Activated T-helper 2 cell treated with anti-CD3 and anti-CD28 coated beads, Interferon-gamma antibody, Interleukin-2, Interleukin-4, amounts not matched to agents 10 μg/mL and 5 μg/mL and 100 μg/mL, durations not matched to agents 14 hours and 24 hours and 36 hours (primary cell): ENCODE measurements around the gene TCF19. TPM values are rescaled to one million over a fixed set of nuclear protein-coding genes. Genes with fewer than 3 reads are reported as not detected.

Source experiments
- DNase-seq: peaks from one replicate; pipeline ENCODE4 v3.0.0; 2021; ENCODE audit warnings: low spot score
- H3K27ac Mint-ChIP-seq: one replicate; pipeline ENCODE4 v1.8.0; 2021; ENCODE audit warnings: mixed read lengths
- H3K27me3 Mint-ChIP-seq: one replicate; pipeline ENCODE4 v1.8.0; 2021; ENCODE audit warnings: low read depth, mixed read lengths
- H3K36me3 Mint-ChIP-seq: one replicate; pipeline ENCODE4 v1.8.0; 2021; ENCODE audit warnings: low read depth, mixed read lengths
- H3K4me1 Mint-ChIP-seq: one replicate; pipeline ENCODE4 v1.8.0; 2021; ENCODE audit warnings: low read depth, mixed read lengths
- H3K4me3 Mint-ChIP-seq: one replicate; pipeline ENCODE4 v1.8.0; 2021; ENCODE audit warnings: low read depth, mild to moderate bottlenecking, moderate library complexity, mixed read lengths
- H3K9me3 Mint-ChIP-seq: one replicate; pipeline ENCODE4 v1.8.0; 2021; ENCODE audit warnings: mixed read lengths
- intact Hi-C: fragments of 100-400 bp; cut with micrococcal nuclease; formaldehyde crosslinking; loops from one replicate; pipeline ENCODE4 v1.15.1; 2023
- total RNA-seq: library from RNA; stranded (reverse); gene quantifications from 2 replicates; pipeline ENCODE4 v1.2.3, GENCODE V29; 2022

Gene TCF19, protein sequence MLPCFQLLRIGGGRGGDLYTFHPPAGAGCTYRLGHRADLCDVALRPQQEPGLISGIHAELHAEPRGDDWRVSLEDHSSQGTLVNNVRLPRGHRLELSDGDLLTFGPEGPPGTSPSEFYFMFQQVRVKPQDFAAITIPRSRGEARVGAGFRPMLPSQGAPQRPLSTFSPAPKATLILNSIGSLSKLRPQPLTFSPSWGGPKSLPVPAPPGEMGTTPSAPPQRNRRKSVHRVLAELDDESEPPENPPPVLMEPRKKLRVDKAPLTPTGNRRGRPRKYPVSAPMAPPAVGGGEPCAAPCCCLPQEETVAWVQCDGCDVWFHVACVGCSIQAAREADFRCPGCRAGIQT
- 81.5 and 82.0 TPM in 2 replicates for total RNA-seq

- DNase-seq, result peak; percentile 99
- Mint-ChIP-seq H3K36me3 (peaks cover 64% of the 10 kb centered on the region), H3K27ac (peak within 1 kb of the TSS; percentile 87), H3K9me3 (no peaks in the 10 kb centered on the region), H3K27me3 (no peaks in the 10 kb centered on the region), H3K4me3 (peak within 1 kb of the TSS; percentile 92), H3K4me1 (peaks cover 32% of the 10 kb centered on the region)
- intact Hi-C loops, result loop anchor here (1.0 to 2.0 kb wide), 3 partner anchors 22 to 114 kb away; partner anchors contain the start of gene HLA-C
Measured at GRCh38 chr6:31158140-31158862, at the start of gene TCF19. Gene TCF19 (plus strand): TSS chr6:31158589. CDS start chr6:31159470, 881 bp downstream.

- Mint-ChIP-seq H3K4me3 (no peak overlapping the region), H3K9me3 (no peaks in the 10 kb centered on the region), H3K4me1 (no peaks in the 10 kb centered on the region), H3K36me3 (no peaks in the 10 kb centered on the region), H3K27me3 (peaks cover 18% of the 10 kb centered on the region), H3K27ac (no peak overlapping the region)
- intact Hi-C loops, result no loop called here
- no peak for DNase-seq
Measured at GRCh38 chr6:31110825-31111582, 47.4 kb upstream of the TCF19 start.

DNA sequence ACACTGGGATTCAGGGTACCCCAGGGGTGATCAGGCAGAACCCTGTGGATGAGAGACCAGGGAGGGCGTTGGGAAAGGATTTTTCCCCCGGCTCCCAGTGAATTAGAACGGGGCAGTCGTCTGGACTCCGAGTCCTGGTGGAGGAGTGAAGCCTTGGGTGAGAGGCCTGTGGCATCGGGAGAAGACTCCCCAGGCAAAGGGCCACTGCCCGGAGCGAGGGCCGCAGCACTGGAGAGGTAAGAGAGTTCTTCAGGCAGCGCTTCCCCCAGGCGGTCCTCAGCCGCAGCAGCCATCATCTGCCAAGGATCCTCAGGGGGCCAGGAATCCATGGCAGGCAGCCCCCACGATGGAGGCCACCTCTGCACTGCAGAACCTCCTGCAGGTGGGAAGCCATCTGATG lies 46.7 kb upstream of the TCF19 start:
- Mint-ChIP-seq H3K9me3 (no peaks in the 10 kb centered on the region), H3K27me3 (peaks cover 15% of the 10 kb centered on the region), H3K4me3 (no peak overlapping the region), H3K4me1 (no peaks in the 10 kb centered on the region), H3K27ac (no peak overlapping the region), H3K36me3 (no peaks in the 10 kb centered on the region)
- intact Hi-C loops, result no loop called here
- DNase-seq, result no peak

DNA sequence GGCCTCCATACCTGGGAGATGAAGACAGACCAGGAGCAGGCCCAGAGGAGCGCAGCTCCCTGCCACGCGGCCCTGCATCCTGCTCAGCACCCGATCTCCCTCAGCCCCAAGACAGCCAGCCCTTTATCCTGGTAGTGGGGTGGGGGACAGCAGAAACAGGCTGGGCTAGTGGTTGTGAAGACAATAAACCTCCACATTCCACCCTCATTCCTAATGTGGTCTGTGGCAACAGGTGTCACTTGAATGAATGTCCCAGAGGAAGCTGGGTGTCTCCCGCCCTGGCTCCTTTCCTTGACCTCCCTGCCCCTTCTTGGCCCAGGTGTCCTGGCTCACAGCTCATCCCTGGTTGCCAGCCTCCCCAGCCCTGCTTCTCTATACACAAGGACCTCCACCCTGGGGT lies 45.9 kb upstream of the TCF19 start, which contains the start of gene C6orf15:
C6orf15 (minus strand) TSS at position 98 of the 400 bp plus-strand sequence; CDS start at position 78, 20 bp downstream.
- no peaks in the 10 kb centered on the region for H3K4me1 Mint-ChIP-seq
- H3K27ac Mint-ChIP-seq, result no peak within 1 kb of the TSS
- H3K27me3 Mint-ChIP-seq, result peaks cover 15% of the 10 kb centered on the region
- no peak within 1 kb of the TSS for H3K4me3 Mint-ChIP-seq
- DNase-seq, result no peak
- no peaks in the 10 kb centered on the region for H3K9me3 Mint-ChIP-seq
- no peaks in the 10 kb centered on the region for H3K36me3 Mint-ChIP-seq
- intact Hi-C loops, result no loop called here

DNA sequence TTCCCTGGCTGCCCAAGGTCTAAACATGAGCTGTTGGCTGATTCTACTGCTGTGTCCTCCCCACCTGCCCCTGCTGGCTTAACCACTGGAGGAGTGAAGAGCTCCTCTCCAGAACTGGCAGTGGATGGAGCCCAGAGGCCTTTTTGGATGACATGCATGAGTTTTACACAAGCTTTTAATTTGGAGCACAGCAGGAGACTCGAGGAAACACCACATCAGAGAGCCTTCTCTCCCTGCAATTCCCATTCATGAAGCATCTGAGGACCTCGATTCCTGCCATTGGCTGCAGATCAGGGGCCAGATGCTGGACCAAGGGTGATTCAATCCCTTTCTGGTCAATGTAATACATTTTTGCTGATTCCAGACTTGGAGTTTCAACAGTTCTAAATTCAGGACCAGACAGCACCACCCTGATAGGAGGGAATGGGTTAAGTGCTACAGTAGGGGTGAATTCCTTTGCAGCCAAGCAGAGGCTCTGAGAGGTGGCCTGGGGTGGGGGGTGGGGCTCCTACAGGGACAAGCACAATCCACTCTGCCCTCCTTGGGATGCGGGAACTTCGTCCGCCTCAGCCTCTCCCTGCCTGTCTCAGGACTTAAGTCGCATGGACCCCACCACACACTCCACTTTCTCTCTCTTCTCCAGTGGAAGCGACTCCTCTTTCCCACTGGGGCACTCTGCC lies 44.4 kb upstream of the TCF19 start:
- Mint-ChIP-seq H3K4me3 (no peak overlapping the region), H3K4me1 (no peaks in the 10 kb centered on the region), H3K27me3 (peaks cover 15% of the 10 kb centered on the region), H3K27ac (no peak overlapping the region), H3K36me3 (no peaks in the 10 kb centered on the region), H3K9me3 (no peaks in the 10 kb centered on the region)
- DNase-seq, result no peak
- intact Hi-C loops, result no loop called here

GRCh38 chr6:31114541-31114878 lies 43.9 kb upstream of the TCF19 start, which contains the start of gene PSORS1C1:
Gene PSORS1C1 (plus strand): TSS chr6:31114800. CDS start chr6:31129633, 14,833 bp downstream.
- no peaks in the 10 kb centered on the region for H3K36me3 Mint-ChIP-seq
- no peak within 1 kb of the TSS for H3K27ac Mint-ChIP-seq
- DNase-seq, result no peak
- H3K9me3 Mint-ChIP-seq, result no peaks in the 10 kb centered on the region
- no peak within 1 kb of the TSS for H3K4me3 Mint-ChIP-seq
- H3K27me3 Mint-ChIP-seq, result peaks cover 15% of the 10 kb centered on the region
- H3K4me1 Mint-ChIP-seq, result no peaks in the 10 kb centered on the region
- intact Hi-C loops, result no loop called here

- intact Hi-C loops, result no loop called here
- Mint-ChIP-seq H3K36me3 (no peaks in the 10 kb centered on the region), H3K27me3 (peaks cover 10% of the 10 kb centered on the region), H3K4me3 (no peak overlapping the region), H3K9me3 (no peaks in the 10 kb centered on the region), H3K4me1 (no peaks in the 10 kb centered on the region), H3K27ac (no peak overlapping the region)
- DNase-seq, result no peak
Measured at GRCh38 chr6:31114970-31115849, 43.2 kb upstream of the TCF19 start.

DNA sequence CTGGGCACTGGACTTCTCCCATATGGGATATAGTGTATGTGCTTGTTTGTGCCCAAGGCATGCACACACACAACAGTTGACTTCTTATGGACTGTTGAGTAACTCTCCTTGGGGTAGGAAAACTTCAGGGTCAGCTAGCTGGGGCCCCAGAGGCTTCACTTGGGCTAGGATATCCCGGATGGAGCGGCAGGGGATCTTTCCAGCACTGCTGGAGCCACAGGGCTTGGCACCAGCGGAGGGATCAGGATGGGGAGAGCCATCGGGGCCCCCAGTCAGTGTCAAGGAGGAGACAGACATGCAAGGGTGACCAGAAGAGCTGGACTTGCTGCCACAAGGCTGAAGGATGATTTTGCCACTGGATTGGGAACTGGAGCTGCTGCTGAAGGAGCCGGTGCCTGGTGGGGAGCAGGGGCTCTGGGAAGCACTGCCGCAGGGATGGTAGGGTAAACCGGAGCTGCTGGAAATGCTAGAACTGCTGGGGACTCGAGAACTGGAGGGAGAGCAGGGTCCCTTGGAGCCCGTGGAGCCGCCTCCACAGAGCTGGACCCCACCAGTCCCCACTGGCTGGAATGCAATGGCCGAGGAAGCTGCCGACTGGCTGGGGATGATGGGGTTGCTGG lies 42.3 kb upstream of the TCF19 start:
- H3K27me3 Mint-ChIP-seq, result peaks cover 8% of the 10 kb centered on the region
- DNase-seq, result no peak
- H3K4me1 Mint-ChIP-seq, result no peaks in the 10 kb centered on the region
- H3K9me3 Mint-ChIP-seq, result no peaks in the 10 kb centered on the region
- no peak overlapping the region for H3K27ac Mint-ChIP-seq
- intact Hi-C loops, result no loop called here
- no peaks in the 10 kb centered on the region for H3K36me3 Mint-ChIP-seq
- no peak overlapping the region for H3K4me3 Mint-ChIP-seq

- Mint-ChIP-seq H3K36me3 (no peaks in the 10 kb centered on the region), H3K4me3 (no peak overlapping the region), H3K27me3 (peaks cover 8% of the 10 kb centered on the region), H3K4me1 (no peaks in the 10 kb centered on the region), H3K27ac (no peak overlapping the region), H3K9me3 (no peaks in the 10 kb centered on the region)
- no peak for DNase-seq
- intact Hi-C loops, result no loop called here
Measured at GRCh38 chr6:31116661-31117385, 41.6 kb upstream of the TCF19 start.

- no peak for DNase-seq
- no peak overlapping the region for H3K27ac Mint-ChIP-seq
- no peaks in the 10 kb centered on the region for H3K4me1 Mint-ChIP-seq
- peaks cover 8% of the 10 kb centered on the region for H3K27me3 Mint-ChIP-seq
- no peaks in the 10 kb centered on the region for H3K36me3 Mint-ChIP-seq
- intact Hi-C loops, result no loop called here
- no peak overlapping the region for H3K4me3 Mint-ChIP-seq
- no peaks in the 10 kb centered on the region for H3K9me3 Mint-ChIP-seq
Measured at GRCh38 chr6:31118178-31118577, 40.2 kb upstream of the TCF19 start.
